Measurements from ENCODE around the gene ZNF407.

ZNF407 gene

GRCh38 chr18:74718312-74718711 lies 120.6 kb downstream of the ZNF407 start:
- no peak for DNase-seq (ENCODE audit: low read depth)
- no peak for TF ChIP-seq CTCF (conservative IDR thresholded peaks at IDR 0.05; ENCODE audit: control insufficient read depth, insufficient read depth, low read depth, low read length)
- no peak overlapping the region for H3K4me3 ChIP-seq (ENCODE audit: control insufficient read depth, low read depth, low read length)

DNA sequence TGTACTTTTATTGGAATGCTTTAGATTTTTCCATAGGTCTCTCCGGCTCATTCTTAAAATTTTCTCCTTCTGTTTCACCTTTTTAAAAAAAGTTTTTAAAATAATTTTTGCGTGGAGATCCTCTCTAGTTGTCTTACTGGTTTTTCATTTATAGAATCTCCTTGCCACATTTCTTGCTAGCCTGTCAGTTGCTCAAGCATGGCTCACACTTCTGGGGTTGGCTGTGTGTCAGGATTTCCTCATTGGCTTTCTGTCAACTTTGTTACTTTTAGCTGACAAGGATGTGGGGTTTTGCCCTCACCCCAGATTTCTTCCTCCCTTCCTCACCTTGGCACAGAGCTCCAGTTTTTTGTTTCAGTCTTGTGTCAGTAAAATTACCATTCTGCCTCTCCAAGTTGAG lies 124.6 kb downstream of the ZNF407 start:
- no peak for TF ChIP-seq CTCF (conservative IDR thresholded peaks at IDR 0.05; ENCODE audit: control insufficient read depth, insufficient read depth, low read depth, low read length)
- no peak overlapping the region for H3K4me3 ChIP-seq (ENCODE audit: control insufficient read depth, low read depth, low read length)
- peak; percentile 71 for DNase-seq (ENCODE audit: low read depth)

GRCh38 chr18:74724186-74724585 lies 126.5 kb downstream of the ZNF407 start:
- no peak overlapping the region for H3K4me3 ChIP-seq (ENCODE audit: control insufficient read depth, low read depth, low read length)
- TF ChIP-seq CTCF (conservative IDR thresholded peaks at IDR 0.05; ENCODE audit: control insufficient read depth, insufficient read depth, low read depth, low read length), result no peak
- DNase-seq (ENCODE audit: low read depth), result peak; percentile 79

DNA sequence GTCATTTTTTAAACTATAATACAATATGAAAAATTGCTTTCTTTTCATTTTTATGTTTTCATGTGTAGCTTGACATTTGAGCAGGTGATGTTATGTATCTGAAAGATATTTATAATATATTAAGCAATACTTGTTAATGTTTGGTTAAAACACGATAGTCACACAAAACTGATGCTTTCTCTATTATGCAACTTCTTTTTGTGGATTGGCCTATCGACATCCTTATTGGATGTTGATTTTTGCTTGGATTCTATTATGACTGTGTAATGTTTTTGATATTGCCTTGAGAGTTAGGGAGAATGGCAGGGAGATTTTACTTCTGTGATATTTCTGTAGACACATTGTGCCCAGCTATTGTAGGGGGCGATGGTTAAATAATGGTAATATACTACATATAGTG lies 128.0 kb downstream of the ZNF407 start:
- DNase-seq (ENCODE audit: low read depth), result no peak
- no peak for TF ChIP-seq CTCF (conservative IDR thresholded peaks at IDR 0.05; ENCODE audit: control insufficient read depth, insufficient read depth, low read depth, low read length)
- H3K4me3 ChIP-seq (ENCODE audit: control insufficient read depth, low read depth, low read length), result no peak overlapping the region

GRCh38 chr18:74728586-74728985 lies 130.9 kb downstream of the ZNF407 start:
- no peak for TF ChIP-seq CTCF (conservative IDR thresholded peaks at IDR 0.05; ENCODE audit: control insufficient read depth, insufficient read depth, low read depth, low read length)
- no peak overlapping the region for H3K4me3 ChIP-seq (ENCODE audit: control insufficient read depth, low read depth, low read length)
- DNase-seq (ENCODE audit: low read depth), result no peak

GRCh38 chr18:74731097-74731496 lies 133.4 kb downstream of the ZNF407 start:
- no peak overlapping the region for H3K4me3 ChIP-seq (ENCODE audit: control insufficient read depth, low read depth, low read length)
- TF ChIP-seq CTCF (conservative IDR thresholded peaks at IDR 0.05; ENCODE audit: control insufficient read depth, insufficient read depth, low read depth, low read length), result no peak
- peak; percentile 68 for DNase-seq (ENCODE audit: low read depth)

- no peak overlapping the region for H3K4me3 ChIP-seq (ENCODE audit: control insufficient read depth, low read depth, low read length)
- no peak for DNase-seq (ENCODE audit: low read depth)
- TF ChIP-seq CTCF (conservative IDR thresholded peaks at IDR 0.05; ENCODE audit: control insufficient read depth, insufficient read depth, low read depth, low read length), result no peak
Observed at GRCh38 chr18:74732380-74732779, 134.7 kb downstream of the ZNF407 start.

All from fibroblast of mammary gland (primary cell).